GM23338 (cell line): ENCODE measurements around the gene FXYD7.

Source experiments
- CREB1 ChIP-seq: fragments of 250-450 bp; sonication (Bioruptor Pico); IDR thresholded peaks from 2 replicates; pipeline ENCODE4 v1.5.0; 2020; ENCODE audit warnings: low read depth, mild to moderate bottlenecking, moderate library complexity
- CTCF ChIP-seq, 2 experiments: fragments of 200-600 bp in 1 of 2; sonication (generic) in 1 of 2; conservative IDR thresholded peaks; 2 replicates each; pipeline versions ENCODE4 v1.5.1 to v1.6.1; 2016 to 2017; ENCODE audit warnings: antibody characterized with exemption in 2 of 2, low read depth in 2 of 2, mild to moderate bottlenecking in 2 of 2, moderate library complexity in 1 of 2
- ETS1 ChIP-seq: IDR thresholded peaks from 2 replicates; pipeline ENCODE4 v1.6.1; 2016; ENCODE audit warnings: antibody characterized with exemption
- EZH2 ChIP-seq: fragments of 200-600 bp; sonication (generic); IDR thresholded peaks from one replicate; pipeline ENCODE4 v1.8.0; 2017; ENCODE audit warnings: antibody characterized with exemption, mild to moderate bottlenecking, low read depth; ENCODE audit not compliant: unreplicated experiment
- EZH2phosphoT487 ChIP-seq: fragments of 200-600 bp; sonication (generic); IDR thresholded peaks from one replicate; pipeline ENCODE4 v1.8.1; 2018; ENCODE audit warnings: antibody characterized with exemption; ENCODE audit not compliant: unreplicated experiment
- JUNB ChIP-seq: IDR thresholded peaks from one replicate; pipeline ENCODE4 v1.6.1; 2016; ENCODE audit warnings: antibody characterized with exemption; ENCODE audit not compliant: unreplicated experiment
- NANOG ChIP-seq: IDR thresholded peaks from 2 replicates; pipeline ENCODE4 v1.6.1; 2016; ENCODE audit warnings: antibody characterized with exemption, borderline replicate concordance
- POLR2AphosphoS5 ChIP-seq: IDR thresholded peaks from 2 replicates; pipeline ENCODE4 v1.6.1; 2016; ENCODE audit warnings: antibody characterized with exemption, low read depth
- REST ChIP-seq: IDR thresholded peaks from one replicate; pipeline ENCODE4 v1.6.1; 2018; ENCODE audit warnings: antibody characterized with exemption; ENCODE audit not compliant: unreplicated experiment
- STAT1 ChIP-seq: IDR thresholded peaks from one replicate; pipeline ENCODE4 v1.6.1; 2016; ENCODE audit warnings: antibody characterized with exemption; ENCODE audit not compliant: unreplicated experiment
- ZNF114 ChIP-seq: fragments of 250-450 bp; sonication (Bioruptor Pico); IDR thresholded peaks from 2 replicates; pipeline ENCODE4 v1.5.0; 2020; ENCODE audit warnings: mild to moderate bottlenecking, moderate library complexity
- ZNF331 ChIP-seq: fragments of 250-450 bp; sonication (Bioruptor Pico); IDR thresholded peaks from 2 replicates; pipeline ENCODE4 v1.5.0; 2020; ENCODE audit warnings: low read depth, mild to moderate bottlenecking, moderate library complexity

GRCh38 chr19:35107545-35107944 lies 35.5 kb upstream of the FXYD7 start:
- TF ChIP-seq POLR2AphosphoS5 = no peak
- TF ChIP-seq REST = no peak
- no peak for TF ChIP-seq CTCF (conservative IDR thresholded peaks at IDR 0.05; ENCODE audit: low read depth in 2 of 2)
- no peak for TF ChIP-seq ZNF114
- no peak for TF ChIP-seq ZNF331 (CRISPR knock-in tag)
- no peak for TF ChIP-seq EZH2
- TF ChIP-seq STAT1 = no peak
- TF ChIP-seq JUNB = no peak
- TF ChIP-seq EZH2phosphoT487 = no peak
- no peak for TF ChIP-seq CREB1 (CRISPR knock-in tag)
- TF ChIP-seq ETS1 = no peak
- TF ChIP-seq NANOG = no peak
